Inflammatory macrophage treated with lipopolysaccharide for 4 hours (primary cell): ENCODE measurements around the gene CTRL.
A peak's percentile ranks its signal among the peaks of the same experiment; 100 is the strongest.
"Not testable (repeated sequence)": the region's sequence is repeated elsewhere in the genome, so short reads cannot be mapped to it uniquely, and the experiment has no call there.

Experiments used
- DNase-seq: peaks from one replicate; pipeline ENCODE4 v3.0.0-alpha.2; 2020

The CTRL gene

GRCh38 chr16:67940446-67941089 lies 8.9 kb upstream of the CTRL start:
- no peak for DNase-seq

GRCh38 chr16:67939507-67940445 lies 8.1 kb upstream of the CTRL start:
- DNase-seq: no peak

- DNase-seq: not testable (repeated sequence)
These were observed 6.1 kb upstream of the CTRL start for GRCh38 chr16:67937713-67938112.

GRCh38 chr16:67936880-67937605 lies 5.4 kb upstream of the CTRL start:
- peak; percentile 96 for DNase-seq

GRCh38 chr16:67936124-67936879 lies 4.6 kb upstream of the CTRL start, which contains the start of gene PSMB10:
PSMB10 (minus strand) TSS chr16:67936850; CDS start chr16:67936749, 101 bp downstream.
- DNase-seq: no peak

- DNase-seq: peak; percentile 91
These were observed 3.9 kb upstream of the CTRL start for GRCh38 chr16:67935402-67936123.

- DNase-seq: no peak
These were observed 3.4 kb upstream of the CTRL start for GRCh38 chr16:67935101-67935401.

GRCh38 chr16:67934306-67935100 lies 2.8 kb upstream of the CTRL start:
- DNase-seq: no peak

- DNase-seq: no peak
These were observed 2.1 kb upstream of the CTRL start for GRCh38 chr16:67933805-67934204.

- DNase-seq: no peak
These were observed 789 bp upstream of the CTRL start for GRCh38 chr16:67932462-67932840.

GRCh38 chr16:67930678-67931211 lies 917 bp downstream of the CTRL start:
- no peak for DNase-seq

GRCh38 chr16:67930191-67930590 lies 1.5 kb downstream of the CTRL start:
- no peak for DNase-seq

GRCh38 chr16:67928561-67929364 lies 2.9 kb downstream of the CTRL start:
- peak; percentile 33 for DNase-seq

GRCh38 chr16:67928147-67928546 lies 3.5 kb downstream of the CTRL start:
- DNase-seq: no peak

GRCh38 chr16:67927131-67927941 lies 4.3 kb downstream of the CTRL start:
- no peak for DNase-seq

- no peak for DNase-seq
These were observed 5.4 kb downstream of the CTRL start for GRCh38 chr16:67926181-67926750.

GRCh38 chr16:67924140-67924906 lies 7.3 kb downstream of the CTRL start:
- no peak for DNase-seq
